HuH-7 (cell line): ENCODE measurements around the gene TSPAN14.

Experiments
- DNase-seq: peaks from one replicate; pipeline ENCODE4 v3.0.0; 2011; ENCODE audit warnings: low spot score

TSPAN14 gene

GRCh38 chr10:80504158-80504811 is 50.2 kb downstream of the TSPAN14 start:
- DNase-seq, result no peak

GRCh38 chr10:80504897-80505465 is 50.9 kb downstream of the TSPAN14 start:
- DNase-seq, result no peak

GRCh38 chr10:80506189-80506575 is 52.1 kb downstream of the TSPAN14 start:
- DNase-seq, result no peak

- DNase-seq, result no peak
Observed at GRCh38 chr10:80506836-80507487, 52.9 kb downstream of the TSPAN14 start.

- DNase-seq, result no peak
Observed at GRCh38 chr10:80509108-80509402, 54.9 kb downstream of the TSPAN14 start.

- no peak for DNase-seq
Observed at GRCh38 chr10:80509403-80510161, 55.5 kb downstream of the TSPAN14 start.

GRCh38 chr10:80512031-80512526 is 58.0 kb downstream of the TSPAN14 start:
- DNase-seq, result no peak

- DNase-seq, result no peak
Observed at GRCh38 chr10:80513106-80513505, 59.0 kb downstream of the TSPAN14 start.

GRCh38 chr10:80515511-80515910 is 61.4 kb downstream of the TSPAN14 start:
- DNase-seq, result no peak

- no peak for DNase-seq
Observed at GRCh38 chr10:80515941-80516340, 61.8 kb downstream of the TSPAN14 start.

- DNase-seq, result no peak
Observed at GRCh38 chr10:80516506-80517075, 62.5 kb downstream of the TSPAN14 start.

- no peak for DNase-seq
Observed at GRCh38 chr10:80517416-80518142, 63.5 kb downstream of the TSPAN14 start.

GRCh38 chr10:80518143-80518806 is 64.2 kb downstream of the TSPAN14 start:
- no peak for DNase-seq

- DNase-seq, result no peak
Observed at GRCh38 chr10:80518807-80519360, 64.8 kb downstream of the TSPAN14 start.

GRCh38 chr10:80519936-80520650 is 66.0 kb downstream of the TSPAN14 start:
- no peak for DNase-seq

GRCh38 chr10:80520661-80521470 is 66.8 kb downstream of the TSPAN14 start:
- DNase-seq, result no peak

- DNase-seq, result no peak
Observed at GRCh38 chr10:80522756-80523363, 68.8 kb downstream of the TSPAN14 start.

GRCh38 chr10:80523773-80524172 is 69.7 kb downstream of the TSPAN14 start:
- no peak for DNase-seq
